K562 (cell line): Measurements from ENCODE around the gene BICC1.

Experiments
- ATF2 ChIP-seq: sonication (generic); formaldehyde crosslinking; IDR thresholded peaks from 2 replicates; pipeline ENCODE4 v1.8.1; 2022; ENCODE audit warnings: missing genetic modification reagents
- CTCF ChIP-seq, 3 experiments: IDR thresholded peaks in 2 of 3; conservative IDR thresholded peaks in 1 of 3; 2 replicates each; pipeline ENCODE4 v1.5.1; 2011 to 2012; ENCODE audit warnings: low read length in 3 of 3, mild to moderate bottlenecking in 3 of 3, control low read depth in 2 of 3, improper control_type of control experiment in 1 of 3, inconsistent platforms in 1 of 3, low read depth in 1 of 3, mixed read lengths in 1 of 3, moderate library complexity in 1 of 3; ENCODE audit not compliant: insufficient read depth in 2 of 3
- EHMT2 ChIP-seq: fragments of 450-650 bp; IDR thresholded peaks from 2 replicates; pipeline ENCODE4 v1.6.1; 2018; ENCODE audit warnings: antibody characterized with exemption
- HBP1 ChIP-seq: fragments of 450-650 bp; formaldehyde crosslinking; IDR thresholded peaks from 2 replicates; pipeline ENCODE4 v1.4.0; 2022; ENCODE audit warnings: missing genetic modification characterization
- HMG20A ChIP-seq: fragments of 450-650 bp; formaldehyde crosslinking; conservative IDR thresholded peaks from 2 replicates; pipeline ENCODE4 v1.4.0; 2020; ENCODE audit warnings: mild to moderate bottlenecking, mixed read lengths
- HNRNPUL1 ChIP-seq: fragments of 200-400 bp; formaldehyde crosslinking; IDR thresholded peaks from 2 replicates; pipeline ENCODE4 v1.6.1; 2017; ENCODE audit warnings: low read length
- MTF1 ChIP-seq: fragments of 250-450 bp; sonication (Bioruptor Pico); IDR thresholded peaks from 2 replicates; pipeline ENCODE4 v1.9.0; 2021; ENCODE audit warnings: moderate library complexity, mild to moderate bottlenecking, inconsistent platforms, borderline replicate concordance
- MXI1 ChIP-seq: IDR thresholded peaks from 2 replicates; pipeline ENCODE4 v1.6.1; 2011; ENCODE audit warnings: low read depth, mild to moderate bottlenecking, improper control_type of control experiment, low read length
- POLR2A ChIP-seq: fragments of 450-650 bp; conservative IDR thresholded peaks from 2 replicates; pipeline ENCODE4 v1.6.1; 2016
- SETDB1 ChIP-seq: IDR thresholded peaks from one replicate; pipeline ENCODE4 v1.6.1; 2012; ENCODE audit warnings: low read length, control low read depth, inconsistent platforms
- SIN3B ChIP-seq: fragments of 450-650 bp; IDR thresholded peaks from 2 replicates; pipeline ENCODE4 v1.6.1; 2017; ENCODE audit warnings: low read depth, mild to moderate bottlenecking, moderate library complexity
- SP1 ChIP-seq: sonication (generic); formaldehyde crosslinking; IDR thresholded peaks from 2 replicates; pipeline ENCODE4 v1.8.1; 2022; ENCODE audit warnings: mild to moderate bottlenecking, missing genetic modification reagents
- THRA ChIP-seq: fragments of 450-650 bp; IDR thresholded peaks from 2 replicates; pipeline ENCODE4 v1.6.1; 2017; ENCODE audit warnings: mild to moderate bottlenecking, moderate library complexity
- ZNF785 ChIP-seq: fragments of 250-450 bp; sonication (Bioruptor Pico); IDR thresholded peaks from 2 replicates; pipeline ENCODE4 v1.4.0; 2020; ENCODE audit warnings: mild to moderate bottlenecking

- TF ChIP-seq THRA (no peak), HBP1 (CRISPR knock-in tag) (no peak), CTCF (IDR thresholded peaks at IDR 0.05 in 2 of 3, conservative IDR thresholded peaks at IDR 0.05 in 1 of 3; ENCODE audit: insufficient read depth in 2 of 3, low read depth in 1 of 3, low read length in 3 of 3) (no peak), HMG20A (CRISPR knock-in tag) (no peak), SIN3B (no peak), POLR2A (no peak), EHMT2 (no peak), HNRNPUL1 (no peak), ZNF785 (CRISPR knock-in tag) (no peak), MTF1 (CRISPR knock-in tag) (no peak), MXI1 (no peak), ATF2 (CRISPR knock-in tag) (no peak), SP1 (no peak), SETDB1 (no peak)
Observed at GRCh38 chr10:58696736-58697135, 184.1 kb downstream of the BICC1 start.
